NCI-H1417 (cell line): ENCODE data around the gene RCN1.

Experiments used
- DNase-seq, 3 experiments: peaks; one replicate each; lab custom pipeline; 2025; lab: John Stamatoyannopoulos, UW

Gene RCN1

GRCh38 chr11:32153747-32154146 lies 62.9 kb downstream of the RCN1 start:
- DNase-seq, result no peak

- no peak for DNase-seq
Measured at GRCh38 chr11:32154275-32154674, 63.4 kb downstream of the RCN1 start.
